ENCODE results near the gene NIPA2.

Gene NIPA2

GRCh38 chr15:22877607-22878006, 39.1 kb downstream of the NIPA2 start:
- no peak for DNase-seq (ENCODE audit: low spot score)

GRCh38 chr15:22878103-22878502, 39.6 kb downstream of the NIPA2 start:
- no peak for DNase-seq (ENCODE audit: low spot score)

GRCh38 chr15:22880068-22880980, 41.9 kb downstream of the NIPA2 start:
- DNase-seq (ENCODE audit: low spot score), result no peak

GRCh38 chr15:22880981-22881738, 42.7 kb downstream of the NIPA2 start:
- no peak for DNase-seq (ENCODE audit: low spot score)

GRCh38 chr15:22881739-22882440, 43.4 kb downstream of the NIPA2 start:
- no peak for DNase-seq (ENCODE audit: low spot score)

- no peak for DNase-seq (ENCODE audit: low spot score)
Measured at GRCh38 chr15:22883196-22883595, 44.7 kb downstream of the NIPA2 start.

GRCh38 chr15:22884344-22884743, 45.9 kb downstream of the NIPA2 start:
- DNase-seq (ENCODE audit: low spot score), result no peak

GRCh38 chr15:22885120-22885519, 46.7 kb downstream of the NIPA2 start:
- DNase-seq (ENCODE audit: low spot score), result no peak

GRCh38 chr15:22887157-22887951, 48.9 kb downstream of the NIPA2 start:
- no peak for DNase-seq (ENCODE audit: low spot score)

GRCh38 chr15:22888120-22888859, 49.8 kb downstream of the NIPA2 start:
- DNase-seq (ENCODE audit: low spot score), result no peak

- no peak for DNase-seq (ENCODE audit: low spot score)
Measured at GRCh38 chr15:22889146-22889818, 50.8 kb downstream of the NIPA2 start.

GRCh38 chr15:22890296-22890695, 51.8 kb downstream of the NIPA2 start:
- no peak for DNase-seq (ENCODE audit: low spot score)

GRCh38 chr15:22891426-22892210, 53.2 kb downstream of the NIPA2 start:
- DNase-seq (ENCODE audit: low spot score), result no peak

GRCh38 chr15:22892333-22892732, 53.9 kb downstream of the NIPA2 start:
- DNase-seq (ENCODE audit: low spot score), result no peak

GRCh38 chr15:22893081-22893480, 54.6 kb downstream of the NIPA2 start:
- no peak for DNase-seq (ENCODE audit: low spot score)

GRCh38 chr15:22893881-22894280, 55.4 kb downstream of the NIPA2 start:
- DNase-seq (ENCODE audit: low spot score), result no peak

- DNase-seq (ENCODE audit: low spot score), result no peak
Measured at GRCh38 chr15:22895465-22896190, 57.2 kb downstream of the NIPA2 start.

GRCh38 chr15:22902046-22902445, 63.6 kb downstream of the NIPA2 start:
- no peak for DNase-seq (ENCODE audit: low spot score)

- DNase-seq (ENCODE audit: low spot score), result no peak
Measured at GRCh38 chr15:22902578-22902977, 64.1 kb downstream of the NIPA2 start.
